OCI-LY7 (cell line): ENCODE results near the gene SYNGAP1.

Experiments
- EZH2phosphoT487 ChIP-seq: fragments of 200-600 bp; sonication (generic); IDR thresholded peaks from 2 replicates; pipeline ENCODE4 v1.6.1; 2018; ENCODE audit warnings: low read depth, borderline replicate concordance, mild to moderate bottlenecking, mixed run types, antibody characterized with exemption, low read length, moderate library complexity, mixed read lengths
- TF ChIP-seq, protein P1 (sequence below): fragments of 200-600 bp; sonication (generic); conservative IDR thresholded peaks from 2 replicates; pipeline ENCODE4 v1.5.1; 2014; ENCODE audit warnings: mild to moderate bottlenecking, antibody characterized with exemption, low read length, moderate library complexity, mixed read lengths

DNA sequence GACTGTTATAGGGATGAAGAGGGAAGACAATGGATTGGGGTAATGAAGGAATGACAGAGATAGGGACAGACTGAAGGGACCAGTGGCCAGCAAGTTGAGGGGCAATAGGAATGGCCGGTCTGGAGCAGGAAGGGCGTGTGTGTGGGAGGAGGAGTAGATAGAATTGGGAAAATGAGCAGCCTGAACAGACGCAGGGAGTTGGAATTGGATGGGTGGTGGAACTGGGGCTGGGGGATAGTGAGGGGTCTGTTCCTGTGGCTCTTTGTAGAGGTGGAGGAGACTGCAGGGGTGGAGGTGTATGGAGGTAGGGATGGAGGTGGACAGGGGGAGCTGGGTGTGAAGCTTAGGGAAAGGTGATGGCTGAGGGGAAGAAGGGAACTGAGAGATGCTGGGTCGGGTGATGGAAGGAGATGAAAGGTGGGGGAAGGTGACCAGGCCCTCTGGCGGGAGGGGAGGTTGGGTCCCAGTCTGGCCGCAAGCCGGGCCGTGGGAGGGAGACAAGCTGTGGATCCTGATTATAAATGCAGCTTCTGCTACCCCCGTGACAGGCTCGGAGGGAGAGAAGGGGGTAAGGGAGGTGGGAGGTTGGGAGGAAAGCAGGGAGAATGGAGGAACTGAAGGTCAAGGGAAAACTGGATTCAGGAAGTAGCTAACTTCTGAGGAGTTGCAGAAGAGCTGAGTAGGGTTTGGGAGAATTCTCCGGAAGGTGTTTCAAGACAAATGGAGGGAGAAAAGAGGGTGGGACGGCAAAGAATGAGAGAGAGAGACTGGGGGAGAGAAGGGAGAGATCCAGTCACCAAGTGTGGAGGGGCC, 5.2 kb downstream of the SYNGAP1 start:
- TF ChIP-seq, protein P1, sequence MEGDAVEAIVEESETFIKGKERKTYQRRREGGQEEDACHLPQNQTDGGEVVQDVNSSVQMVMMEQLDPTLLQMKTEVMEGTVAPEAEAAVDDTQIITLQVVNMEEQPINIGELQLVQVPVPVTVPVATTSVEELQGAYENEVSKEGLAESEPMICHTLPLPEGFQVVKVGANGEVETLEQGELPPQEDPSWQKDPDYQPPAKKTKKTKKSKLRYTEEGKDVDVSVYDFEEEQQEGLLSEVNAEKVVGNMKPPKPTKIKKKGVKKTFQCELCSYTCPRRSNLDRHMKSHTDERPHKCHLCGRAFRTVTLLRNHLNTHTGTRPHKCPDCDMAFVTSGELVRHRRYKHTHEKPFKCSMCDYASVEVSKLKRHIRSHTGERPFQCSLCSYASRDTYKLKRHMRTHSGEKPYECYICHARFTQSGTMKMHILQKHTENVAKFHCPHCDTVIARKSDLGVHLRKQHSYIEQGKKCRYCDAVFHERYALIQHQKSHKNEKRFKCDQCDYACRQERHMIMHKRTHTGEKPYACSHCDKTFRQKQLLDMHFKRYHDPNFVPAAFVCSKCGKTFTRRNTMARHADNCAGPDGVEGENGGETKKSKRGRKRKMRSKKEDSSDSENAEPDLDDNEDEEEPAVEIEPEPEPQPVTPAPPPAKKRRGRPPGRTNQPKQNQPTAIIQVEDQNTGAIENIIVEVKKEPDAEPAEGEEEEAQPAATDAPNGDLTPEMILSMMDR = no peak
- no peak for TF ChIP-seq EZH2phosphoT487
